Measurements from ENCODE around the gene CCDC85C. TPM values are rescaled to one million over a fixed set of nuclear protein-coding genes. Genes with fewer than 3 reads are reported as not detected.

Gene CCDC85C
- total RNA-seq, 2 experiments from 2014 or later, result 6.4 to 15.0 TPM

GRCh38 chr14:99645545-99646505 lies 41.8 kb upstream of the CCDC85C start:
- intact Hi-C loops (cut with micrococcal nuclease; ENCODE audit: unreplicated experiment), result no loop called here
- Histone ChIP-seq H3K4me1 (ENCODE audit: insufficient read depth, low read length, poor library complexity, severe bottlenecking) (no peaks in the 10 kb centered on the region), H3K9me2 (ENCODE audit: insufficient read depth, low read length) (no peaks in the 10 kb centered on the region), H3K9me3 (ENCODE audit: low read length) (no peaks in the 10 kb centered on the region), H3K36me3 (ENCODE audit: insufficient read depth, low read length) (no peaks in the 10 kb centered on the region), H4K20me1 (ENCODE audit: insufficient read depth, low read length) (no peaks in the 10 kb centered on the region), H3K79me2 (ENCODE audit: insufficient read depth, low read depth, low read length) (no peaks in the 10 kb centered on the region), H3K27ac (ENCODE audit: low read depth, low read length, poor library complexity, severe bottlenecking) (no peak overlapping the region), H3K4me2 (ENCODE audit: low read length) (no peak overlapping the region), H3K4me3 (ENCODE audit: low read depth, low read length, poor library complexity, severe bottlenecking) (no peak overlapping the region), H2AFZ (ENCODE audit: low read length) (no peak overlapping the region)
- no TSS peak for BruUV-seq (replicated peaks)
- DNase-seq (ENCODE audit: low spot score), result no peak
- TF ChIP-seq, protein P1, sequence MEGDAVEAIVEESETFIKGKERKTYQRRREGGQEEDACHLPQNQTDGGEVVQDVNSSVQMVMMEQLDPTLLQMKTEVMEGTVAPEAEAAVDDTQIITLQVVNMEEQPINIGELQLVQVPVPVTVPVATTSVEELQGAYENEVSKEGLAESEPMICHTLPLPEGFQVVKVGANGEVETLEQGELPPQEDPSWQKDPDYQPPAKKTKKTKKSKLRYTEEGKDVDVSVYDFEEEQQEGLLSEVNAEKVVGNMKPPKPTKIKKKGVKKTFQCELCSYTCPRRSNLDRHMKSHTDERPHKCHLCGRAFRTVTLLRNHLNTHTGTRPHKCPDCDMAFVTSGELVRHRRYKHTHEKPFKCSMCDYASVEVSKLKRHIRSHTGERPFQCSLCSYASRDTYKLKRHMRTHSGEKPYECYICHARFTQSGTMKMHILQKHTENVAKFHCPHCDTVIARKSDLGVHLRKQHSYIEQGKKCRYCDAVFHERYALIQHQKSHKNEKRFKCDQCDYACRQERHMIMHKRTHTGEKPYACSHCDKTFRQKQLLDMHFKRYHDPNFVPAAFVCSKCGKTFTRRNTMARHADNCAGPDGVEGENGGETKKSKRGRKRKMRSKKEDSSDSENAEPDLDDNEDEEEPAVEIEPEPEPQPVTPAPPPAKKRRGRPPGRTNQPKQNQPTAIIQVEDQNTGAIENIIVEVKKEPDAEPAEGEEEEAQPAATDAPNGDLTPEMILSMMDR (conservative IDR thresholded peaks at IDR 0.05; ENCODE audit: low read length), result no peak
- no peak for TF ChIP-seq EZH2phosphoT487 (IDR thresholded peaks at IDR 0.05; ENCODE audit: borderline replicate concordance, low read depth, low read length)
- ChIA-PET POLR2A (no interaction called here), CTCF (ENCODE audit: unreplicated experiment) (no interaction called here)

GRCh38 chr14:99644723-99645544 lies 40.9 kb upstream of the CCDC85C start, which contains the start of gene HHIPL1:
TSS of gene HHIPL1 (plus strand) at chr14:99645129. CDS start at chr14:99645208, 79 bp downstream.
- H3K9me2 ChIP-seq (ENCODE audit: insufficient read depth, low read length), result no peaks in the 10 kb centered on the region
- TF ChIP-seq, protein P1 (conservative IDR thresholded peaks at IDR 0.05; ENCODE audit: low read length), result no peak
- TF ChIP-seq EZH2phosphoT487 (IDR thresholded peaks at IDR 0.05; ENCODE audit: borderline replicate concordance, low read depth, low read length), result no peak
- ChIA-PET POLR2A (no interaction called here), CTCF (ENCODE audit: unreplicated experiment) (no interaction called here)
- DNase-seq (ENCODE audit: low spot score), result no peak
- intact Hi-C loops (cut with micrococcal nuclease; ENCODE audit: unreplicated experiment), result no loop called here
- no peaks in the 10 kb centered on the region for H3K79me2 ChIP-seq (ENCODE audit: insufficient read depth, low read depth, low read length)
- no peak within 1 kb of the TSS for H3K27ac ChIP-seq (ENCODE audit: low read depth, low read length, poor library complexity, severe bottlenecking)
- H3K4me2 ChIP-seq (ENCODE audit: low read length), result no peak within 1 kb of the TSS
- H4K20me1 ChIP-seq (ENCODE audit: insufficient read depth, low read length), result no peaks in the 10 kb centered on the region
- no peaks in the 10 kb centered on the region for H3K9me3 ChIP-seq (ENCODE audit: low read length)
- H3K4me3 ChIP-seq (ENCODE audit: low read depth, low read length, poor library complexity, severe bottlenecking), result no peak within 1 kb of the TSS
- no peak within 1 kb of the TSS for H2AFZ ChIP-seq (ENCODE audit: low read length)
- H3K4me1 ChIP-seq (ENCODE audit: insufficient read depth, low read length, poor library complexity, severe bottlenecking), result no peaks in the 10 kb centered on the region
- H3K36me3 ChIP-seq (ENCODE audit: insufficient read depth, low read length), result no peaks in the 10 kb centered on the region
- no TSS peak for BruUV-seq (replicated peaks)

All from OCI-LY7 (cell line).